PC-3 (cell line): ENCODE measurements around the gene CCDC181.

ENCODE experiments used
- EZH2 ChIP-seq: fragments of 300-600 bp; sonication (generic); IDR thresholded peaks from one replicate; pipeline ENCODE4 v1.6.1; 2017; ENCODE audit warnings: antibody characterized with exemption, mild to moderate bottlenecking, low read length; ENCODE audit not compliant: unreplicated experiment
- EZH2phosphoT487 ChIP-seq: fragments of 300-600 bp; sonication (generic); IDR thresholded peaks from 2 replicates; pipeline ENCODE4 v1.6.1; 2018; ENCODE audit warnings: mild to moderate bottlenecking, antibody characterized with exemption, low read length, borderline replicate concordance
- TF ChIP-seq, protein P1 (sequence below): fragments of 300-600 bp; sonication (generic); conservative IDR thresholded peaks from 2 replicates; pipeline ENCODE4 v1.5.1; 2017; ENCODE audit warnings: antibody characterized with exemption, low read depth, mild to moderate bottlenecking, low read length

DNA sequence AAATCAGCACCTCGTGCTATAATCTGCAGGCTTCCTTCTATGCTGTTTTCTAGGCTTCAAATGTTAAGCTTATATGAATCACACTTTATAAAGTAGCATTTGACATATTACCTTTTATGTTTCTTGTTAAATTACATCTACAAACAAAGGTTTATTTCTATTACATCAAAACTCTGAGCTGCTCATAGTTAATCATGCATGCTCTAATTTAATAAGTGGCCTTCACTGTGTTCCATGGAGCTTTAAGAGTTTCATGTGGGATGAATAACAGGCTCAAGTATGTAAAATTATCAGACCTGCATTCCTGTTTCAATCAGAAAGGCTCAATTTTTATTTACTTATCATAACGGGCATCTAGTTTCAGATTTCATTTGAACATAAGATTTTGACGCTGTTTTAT is 45.5 kb upstream of the CCDC181 start:
- TF ChIP-seq, protein P1, sequence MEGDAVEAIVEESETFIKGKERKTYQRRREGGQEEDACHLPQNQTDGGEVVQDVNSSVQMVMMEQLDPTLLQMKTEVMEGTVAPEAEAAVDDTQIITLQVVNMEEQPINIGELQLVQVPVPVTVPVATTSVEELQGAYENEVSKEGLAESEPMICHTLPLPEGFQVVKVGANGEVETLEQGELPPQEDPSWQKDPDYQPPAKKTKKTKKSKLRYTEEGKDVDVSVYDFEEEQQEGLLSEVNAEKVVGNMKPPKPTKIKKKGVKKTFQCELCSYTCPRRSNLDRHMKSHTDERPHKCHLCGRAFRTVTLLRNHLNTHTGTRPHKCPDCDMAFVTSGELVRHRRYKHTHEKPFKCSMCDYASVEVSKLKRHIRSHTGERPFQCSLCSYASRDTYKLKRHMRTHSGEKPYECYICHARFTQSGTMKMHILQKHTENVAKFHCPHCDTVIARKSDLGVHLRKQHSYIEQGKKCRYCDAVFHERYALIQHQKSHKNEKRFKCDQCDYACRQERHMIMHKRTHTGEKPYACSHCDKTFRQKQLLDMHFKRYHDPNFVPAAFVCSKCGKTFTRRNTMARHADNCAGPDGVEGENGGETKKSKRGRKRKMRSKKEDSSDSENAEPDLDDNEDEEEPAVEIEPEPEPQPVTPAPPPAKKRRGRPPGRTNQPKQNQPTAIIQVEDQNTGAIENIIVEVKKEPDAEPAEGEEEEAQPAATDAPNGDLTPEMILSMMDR: no peak
- TF ChIP-seq EZH2phosphoT487 (no peak), EZH2 (no peak)
